IgD-negative memory B cell (primary cell): ENCODE results near the gene PTGES. TPM values are rescaled to one million over a fixed set of nuclear protein-coding genes. Genes with fewer than 3 reads are reported as not detected.
"Not testable (repeated sequence)": the region's sequence is repeated elsewhere in the genome, so short reads cannot be mapped to it uniquely, and the experiment has no call there.

Experiments
- H3K27ac Mint-ChIP-seq, 3 donors: one replicate each; pipeline ENCODE4 v1.8.0; 2020 to 2022; ENCODE audit warnings: mild to moderate bottlenecking in 3 of 3, mixed read lengths in 3 of 3, moderate library complexity in 1 of 3
- H3K27me3 Mint-ChIP-seq: one replicate; pipeline ENCODE4 v1.8.0; 2021; ENCODE audit warnings: mixed read lengths
- H3K36me3 Mint-ChIP-seq: one replicate; pipeline ENCODE4 v1.8.0; 2020; ENCODE audit warnings: mild to moderate bottlenecking, mixed read lengths
- H3K4me1 Mint-ChIP-seq, 3 donors: one replicate each; pipeline ENCODE4 v1.8.0; 2020 to 2022; ENCODE audit warnings: mixed read lengths in 3 of 3, mild to moderate bottlenecking in 1 of 3
- H3K4me3 Mint-ChIP-seq, 4 donors: one replicate each; pipeline ENCODE4 v1.8.0; 2020 to 2022; ENCODE audit warnings: mild to moderate bottlenecking in 4 of 4, mixed read lengths in 4 of 4, moderate library complexity in 3 of 4
- H3K9me3 Mint-ChIP-seq, 3 donors: one replicate each; pipeline ENCODE4 v1.8.0; 2020 to 2021; ENCODE audit warnings: mixed read lengths in 3 of 3, mild to moderate bottlenecking in 1 of 3
- polyA plus RNA-seq: library from polyadenylated mRNA; unstranded; fragments of 300-500 nt; fragmentation: Illumina TruSeq; gene quantifications from one replicate; pipeline ENCODE4 v1.2.3, GENCODE V29; 2021

The PTGES gene
- polyA plus RNA-seq, 1 donor from 2014 or later: not detected

DNA sequence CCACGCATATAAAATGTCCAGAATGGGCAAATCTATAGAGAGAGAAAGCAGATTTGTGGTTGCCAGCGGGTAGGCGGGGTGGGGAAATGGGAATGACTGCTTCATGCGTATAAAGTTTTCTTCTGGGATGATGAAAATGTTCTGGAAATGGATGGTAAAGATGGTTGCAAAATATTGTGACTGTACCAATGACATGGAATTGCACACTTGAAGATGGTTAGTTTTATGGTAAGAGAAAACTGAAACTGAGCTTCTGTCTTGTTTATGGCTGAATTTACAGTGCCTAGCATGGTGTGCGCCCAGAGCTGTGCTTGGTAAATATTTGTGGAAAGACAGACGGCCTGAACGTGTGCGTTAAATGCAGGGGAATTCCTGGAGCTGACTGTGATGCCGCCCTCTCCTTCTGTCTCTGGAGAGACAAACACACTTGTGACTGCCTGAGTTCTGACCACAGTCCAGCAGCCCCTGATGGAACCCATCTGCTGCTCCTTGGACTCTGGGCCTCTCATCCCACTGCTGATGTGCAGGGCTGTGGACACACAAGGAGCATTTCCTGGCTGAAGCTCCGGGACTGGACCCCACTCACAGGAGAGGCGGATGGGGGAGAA lies 8.6 kb upstream of the PTGES start:
- H3K27ac Mint-ChIP-seq: no peak overlapping the region
- peaks cover 7 to 12% (median 9%) of the 10 kb centered on the region in 3 donors for H3K4me1 Mint-ChIP-seq
- no peaks in the 10 kb centered on the region for H3K36me3 Mint-ChIP-seq
- no peaks in the 10 kb centered on the region for H3K9me3 Mint-ChIP-seq
- no peak overlapping the region for H3K4me3 Mint-ChIP-seq
- H3K27me3 Mint-ChIP-seq: peaks cover 10% of the 10 kb centered on the region

DNA sequence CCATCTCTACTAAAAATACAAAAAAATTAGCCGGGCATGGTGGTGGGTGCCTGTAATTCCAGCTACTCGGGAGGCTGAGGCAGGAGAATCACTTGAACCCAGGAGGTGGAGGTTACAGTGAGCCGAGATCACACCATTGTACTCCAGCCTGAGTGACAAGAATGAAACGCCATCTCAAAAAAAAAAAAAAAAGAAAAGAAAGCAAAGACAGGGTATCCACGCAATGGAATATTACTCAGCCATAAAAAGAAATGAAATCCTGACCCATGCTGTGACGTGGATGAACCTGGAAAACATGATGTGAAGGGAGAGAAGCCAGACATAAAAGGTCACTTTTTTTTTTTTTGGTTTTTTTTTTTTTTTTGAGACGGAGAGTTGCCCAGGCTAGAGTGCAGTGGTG lies 7.9 kb upstream of the PTGES start:
- not testable (repeated sequence) for H3K27me3 Mint-ChIP-seq, H3K36me3 Mint-ChIP-seq, H3K4me3 Mint-ChIP-seq, H3K27ac Mint-ChIP-seq, H3K9me3 Mint-ChIP-seq
- H3K4me1 Mint-ChIP-seq: peaks cover 7 to 12% (median 9%) of the 10 kb centered on the region in 3 donors

DNA sequence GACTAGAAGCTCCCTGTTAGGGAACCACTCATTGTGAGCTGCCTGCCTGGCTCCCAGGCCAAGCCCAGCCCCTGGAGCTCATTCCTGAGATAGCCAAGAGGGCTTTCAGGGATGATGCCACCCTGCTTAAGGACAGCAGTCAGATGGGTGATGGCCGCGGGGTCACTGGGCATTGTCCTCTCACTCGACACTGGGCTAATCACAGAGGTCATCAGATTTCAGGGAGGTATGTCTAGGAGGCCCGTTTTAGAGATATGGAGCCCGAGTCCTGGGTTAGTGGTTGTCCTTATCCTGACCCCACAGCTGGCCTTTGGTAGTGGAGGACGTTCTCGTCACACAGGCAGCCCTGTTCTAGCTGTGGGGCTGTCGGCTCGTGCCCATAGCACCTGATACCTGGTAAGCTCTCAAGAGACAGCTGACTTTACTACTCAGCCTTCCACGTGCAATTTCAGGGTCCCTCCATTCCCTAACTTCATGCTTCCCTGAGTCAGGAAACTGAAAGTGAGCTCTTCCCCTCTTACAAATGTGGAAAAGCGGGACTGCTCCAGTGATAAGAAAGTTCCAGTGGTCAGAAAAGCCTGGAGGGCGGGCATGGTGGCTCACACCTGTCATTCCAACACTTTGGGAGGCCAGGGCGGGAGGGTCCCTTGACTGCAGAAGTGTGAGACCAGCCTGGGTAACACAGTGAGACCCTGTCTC lies 7.1 kb upstream of the PTGES start:
- no peak overlapping the region for H3K27ac Mint-ChIP-seq

DNA sequence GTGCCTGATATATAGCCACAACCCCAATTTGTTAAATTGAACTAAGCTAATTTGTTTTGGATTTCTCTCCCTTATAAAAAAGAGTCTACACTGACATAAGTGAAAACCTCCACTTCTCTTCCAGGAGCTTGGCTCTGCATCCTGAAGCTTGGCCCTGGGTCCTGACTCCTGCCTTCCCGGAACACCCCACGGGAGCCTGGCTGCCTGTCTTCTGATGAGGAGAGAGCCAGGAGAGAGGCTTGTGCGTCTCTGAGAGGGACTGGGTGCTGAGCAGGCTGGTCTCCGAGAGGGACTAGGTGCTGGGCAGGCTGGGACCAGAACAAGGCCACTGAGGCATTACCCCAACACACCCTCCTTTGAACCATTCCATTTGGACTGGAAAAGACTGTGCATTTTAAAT lies 6.5 kb upstream of the PTGES start:
- Mint-ChIP-seq H3K4me1 (peaks cover 7 to 12% (median 9%) of the 10 kb centered on the region in 3 donors), H3K27me3 (peaks cover 10% of the 10 kb centered on the region), H3K4me3 (peak overlapping the region in 1 of 4 donors; percentile 23), H3K36me3 (no peaks in the 10 kb centered on the region), H3K9me3 (no peaks in the 10 kb centered on the region), H3K27ac (no peak overlapping the region)

More for the DNA sequence above, 7.1 kb upstream of the PTGES start:
- peaks cover 7 to 12% (median 9%) of the 10 kb centered on the region in 3 donors for H3K4me1 Mint-ChIP-seq
- H3K27me3 Mint-ChIP-seq: peaks cover 10% of the 10 kb centered on the region
- H3K9me3 Mint-ChIP-seq: no peaks in the 10 kb centered on the region
- no peak overlapping the region for H3K4me3 Mint-ChIP-seq
- no peaks in the 10 kb centered on the region for H3K36me3 Mint-ChIP-seq

DNA sequence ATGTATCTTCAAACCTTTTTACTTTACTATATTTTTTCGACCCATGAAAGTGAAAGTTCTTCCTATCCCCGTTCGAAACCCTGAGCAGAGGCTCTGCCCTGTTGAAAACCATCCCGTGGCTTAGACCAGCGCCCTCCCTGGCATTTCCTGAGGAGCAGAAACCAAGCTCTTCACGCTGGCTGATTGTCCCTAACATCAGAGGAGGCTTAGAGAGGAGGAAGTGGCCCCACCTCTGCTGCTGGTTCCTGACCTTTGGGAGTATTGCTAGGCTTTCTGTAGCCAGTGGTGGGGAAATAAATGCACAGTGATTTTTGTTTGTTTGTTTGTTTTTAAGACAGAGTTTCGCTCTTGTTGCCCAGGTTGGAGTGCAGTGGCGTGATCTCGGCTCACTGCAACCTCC lies 4.2 kb upstream of the PTGES start:
- peaks cover 7 to 12% (median 12%) of the 10 kb centered on the region in 3 donors for H3K4me1 Mint-ChIP-seq
- H3K9me3 Mint-ChIP-seq: no peaks in the 10 kb centered on the region
- H3K27me3 Mint-ChIP-seq: peaks cover 18% of the 10 kb centered on the region
- no peak overlapping the region for H3K27ac Mint-ChIP-seq
- H3K36me3 Mint-ChIP-seq: no peaks in the 10 kb centered on the region
- peak overlapping the region in 1 of 4 donors; percentile 43 for H3K4me3 Mint-ChIP-seq

DNA sequence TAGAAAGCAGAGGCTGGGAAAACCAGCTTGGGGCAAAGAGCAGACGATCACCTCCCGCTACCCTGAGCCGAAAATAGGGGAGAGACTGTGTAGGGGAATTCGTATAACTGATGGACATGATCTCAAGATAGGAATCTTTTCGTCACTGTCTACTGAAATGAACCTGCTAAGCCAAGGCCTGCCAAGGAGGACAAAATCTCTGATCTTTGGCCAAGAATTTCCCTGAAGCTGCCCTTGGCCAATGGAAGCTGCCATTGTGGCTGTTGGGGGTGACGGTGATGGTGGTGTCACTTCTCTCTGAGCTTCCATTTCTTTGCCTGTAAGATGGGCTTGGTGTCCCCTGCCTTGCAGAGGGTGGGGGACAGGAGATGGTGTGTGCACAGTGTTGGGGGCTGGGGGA lies 3.3 kb upstream of the PTGES start:
- no peak overlapping the region for H3K4me3 Mint-ChIP-seq
- no peaks in the 10 kb centered on the region for H3K36me3 Mint-ChIP-seq
- H3K27me3 Mint-ChIP-seq: peaks cover 18% of the 10 kb centered on the region
- no peak overlapping the region for H3K27ac Mint-ChIP-seq
- H3K4me1 Mint-ChIP-seq: peaks cover 7 to 12% (median 12%) of the 10 kb centered on the region in 3 donors
- no peaks in the 10 kb centered on the region for H3K9me3 Mint-ChIP-seq

DNA sequence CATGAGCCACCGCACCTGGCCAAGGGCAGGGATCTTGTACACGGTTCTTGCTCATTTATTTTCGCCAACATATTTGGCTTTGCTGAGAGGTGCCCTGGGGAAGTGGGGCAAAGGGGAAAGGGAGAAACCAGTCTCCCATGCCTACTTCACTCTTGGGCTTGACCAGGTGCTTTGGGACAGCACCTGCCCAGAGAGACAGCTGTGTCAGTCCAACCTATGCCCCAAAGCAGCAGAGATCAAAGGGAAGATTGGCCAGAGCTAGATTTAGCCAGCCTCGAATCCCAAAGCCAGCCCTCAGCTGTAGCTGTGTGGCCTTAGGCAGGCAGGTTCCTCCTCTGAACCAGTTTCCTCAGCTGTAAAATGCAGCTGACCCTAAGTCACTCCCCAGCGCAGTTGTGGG lies 2.3 kb upstream of the PTGES start:
- no peaks in the 10 kb centered on the region for H3K36me3 Mint-ChIP-seq
- no peak overlapping the region for H3K4me3 Mint-ChIP-seq

DNA sequence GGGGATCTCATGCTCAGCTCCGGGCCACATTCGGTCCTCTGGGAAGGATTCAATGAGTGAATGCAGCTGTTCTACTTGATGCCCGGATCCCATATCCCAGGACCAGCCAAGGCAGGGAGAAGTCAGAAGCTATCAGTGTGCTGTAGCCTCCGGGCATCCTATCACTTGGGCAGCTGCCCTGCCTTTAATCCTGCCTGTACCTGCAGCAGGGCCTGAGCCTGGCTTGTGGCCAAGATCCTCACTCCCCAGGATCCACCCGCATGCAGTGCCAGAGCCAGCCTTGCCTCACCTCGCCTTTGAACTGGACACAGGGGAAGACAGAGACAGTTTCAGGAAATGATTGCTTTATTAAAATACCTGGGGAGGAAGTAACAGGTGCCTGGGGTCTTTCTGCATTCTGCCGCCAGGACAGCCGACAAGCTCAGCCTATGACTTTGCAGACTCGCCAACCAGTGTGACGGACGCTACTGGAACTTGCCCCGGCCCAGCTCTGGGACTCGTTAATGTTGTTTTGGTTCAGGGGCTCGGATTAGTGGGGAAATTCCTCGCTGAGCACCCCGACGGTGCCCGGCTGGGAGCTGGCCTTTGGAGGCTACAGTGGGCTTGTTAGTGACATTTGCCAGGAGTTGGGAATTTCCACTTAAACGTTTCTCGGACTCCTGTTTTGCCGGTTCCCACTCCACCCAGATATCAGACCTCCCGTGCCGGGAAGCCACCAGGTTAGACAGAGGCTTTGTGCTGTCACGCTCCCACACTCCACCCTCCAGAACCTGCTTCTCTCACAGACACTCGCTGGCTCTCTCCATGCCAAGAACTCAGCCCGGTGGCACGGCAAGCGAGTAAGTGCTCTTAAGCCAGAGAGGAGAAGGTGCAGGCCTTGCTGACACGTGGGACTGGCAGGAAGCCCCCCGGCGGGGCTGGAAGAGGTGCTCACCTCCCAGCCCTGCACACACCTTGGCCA lies 721 bp downstream of the PTGES start:
- Mint-ChIP-seq H3K4me3 (peak overlapping the region in 1 of 4 donors; percentile 47), H3K9me3 (no peaks in the 10 kb centered on the region), H3K36me3 (peaks cover 3% of the 10 kb centered on the region), H3K27ac (no peak overlapping the region), H3K4me1 (peaks cover 2 to 5% (median 4%) of the 10 kb centered on the region in 3 donors), H3K27me3 (peaks cover 14% of the 10 kb centered on the region)

More for the DNA sequence above, 2.3 kb upstream of the PTGES start:
- Mint-ChIP-seq H3K27ac (no peak overlapping the region), H3K4me1 (peaks cover 7 to 12% (median 12%) of the 10 kb centered on the region in 3 donors), H3K27me3 (peaks cover 18% of the 10 kb centered on the region), H3K9me3 (no peaks in the 10 kb centered on the region)

DNA sequence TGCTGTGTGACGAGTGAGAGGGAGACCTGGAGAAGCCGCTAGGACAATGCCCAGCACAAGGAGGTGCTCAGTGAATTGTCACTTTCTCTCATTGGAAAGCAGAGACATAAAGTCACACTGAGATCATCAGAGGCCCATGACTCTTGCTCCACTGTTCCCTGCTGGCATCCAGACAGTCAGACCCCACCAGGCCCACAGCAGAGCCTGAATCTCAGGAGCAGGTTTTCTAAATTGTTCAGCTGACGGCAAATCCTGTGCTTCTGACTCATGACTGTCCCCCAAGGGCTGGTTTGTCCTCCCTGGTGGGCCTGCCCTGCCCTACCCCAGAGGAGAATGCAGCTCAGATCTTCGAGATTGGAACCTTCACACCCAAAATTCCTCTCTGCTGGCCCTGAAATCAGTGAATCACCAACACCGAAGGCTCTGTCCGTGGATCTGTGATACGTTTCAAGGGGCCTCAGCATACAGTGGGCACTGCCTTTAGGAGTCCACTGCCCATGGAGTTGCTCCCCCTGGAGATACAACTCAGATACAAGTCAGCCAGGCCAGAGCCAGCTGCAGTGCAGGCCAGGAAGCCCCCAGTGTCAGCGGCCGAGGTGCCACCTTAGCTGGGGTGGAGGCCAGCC lies 2.7 kb downstream of the PTGES start:
- Mint-ChIP-seq H3K27me3 (peaks cover 12% of the 10 kb centered on the region), H3K4me3 (no peak overlapping the region), H3K4me1 (peaks cover 0 to 8% (median 4%) of the 10 kb centered on the region in 3 donors), H3K36me3 (peaks cover 3% of the 10 kb centered on the region), H3K27ac (no peak overlapping the region), H3K9me3 (no peaks in the 10 kb centered on the region)

DNA sequence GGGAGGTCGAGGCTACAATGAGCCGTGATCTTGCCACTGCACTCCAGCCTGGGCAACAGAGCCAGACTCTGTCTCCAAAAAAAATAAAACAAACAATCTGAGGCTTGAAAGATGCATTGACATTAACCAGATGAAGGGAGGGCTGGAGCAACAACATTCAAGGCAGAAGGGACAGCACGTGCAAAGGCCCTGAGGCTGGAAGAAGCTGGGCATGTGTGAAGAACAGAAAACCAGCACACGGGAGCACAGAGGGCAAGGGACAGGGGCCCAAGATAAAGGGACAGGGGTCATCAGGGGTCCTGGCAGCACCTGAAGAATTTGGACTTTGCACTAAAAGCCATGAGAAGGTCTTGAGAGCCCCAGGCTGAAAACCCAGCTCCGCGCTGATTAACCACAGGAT lies 3.3 kb downstream of the PTGES start:
- H3K27ac Mint-ChIP-seq: no peak overlapping the region
- peaks cover 12% of the 10 kb centered on the region for H3K27me3 Mint-ChIP-seq
- no peaks in the 10 kb centered on the region for H3K9me3 Mint-ChIP-seq
- H3K4me1 Mint-ChIP-seq: peaks cover 0 to 8% (median 4%) of the 10 kb centered on the region in 3 donors
- H3K4me3 Mint-ChIP-seq: no peak overlapping the region
- H3K36me3 Mint-ChIP-seq: peaks cover 3% of the 10 kb centered on the region

DNA sequence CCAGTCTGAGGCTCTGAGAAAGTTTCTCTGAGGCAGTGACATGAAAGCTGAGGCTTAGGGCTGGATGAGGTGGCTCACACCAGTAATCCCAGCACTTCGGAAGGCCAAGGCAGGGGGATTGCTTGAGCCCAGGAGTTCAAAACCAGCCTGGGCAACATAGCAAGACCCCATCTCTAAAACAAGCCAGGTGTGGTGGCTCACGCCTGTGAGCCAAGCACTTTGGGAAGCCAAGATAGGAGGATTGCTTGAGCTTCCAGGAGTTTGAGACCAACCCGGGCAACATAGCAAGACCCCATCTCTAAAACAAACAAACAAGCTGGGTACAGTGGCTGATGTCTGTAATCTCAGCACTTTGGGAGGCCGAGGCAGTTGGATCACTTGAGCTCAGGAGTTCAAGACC lies 3.8 kb downstream of the PTGES start:
- H3K4me3 Mint-ChIP-seq, H3K9me3 Mint-ChIP-seq, H3K36me3 Mint-ChIP-seq, H3K27ac Mint-ChIP-seq, H3K4me1 Mint-ChIP-seq: not testable (repeated sequence)
- H3K27me3 Mint-ChIP-seq: peaks cover 12% of the 10 kb centered on the region

DNA sequence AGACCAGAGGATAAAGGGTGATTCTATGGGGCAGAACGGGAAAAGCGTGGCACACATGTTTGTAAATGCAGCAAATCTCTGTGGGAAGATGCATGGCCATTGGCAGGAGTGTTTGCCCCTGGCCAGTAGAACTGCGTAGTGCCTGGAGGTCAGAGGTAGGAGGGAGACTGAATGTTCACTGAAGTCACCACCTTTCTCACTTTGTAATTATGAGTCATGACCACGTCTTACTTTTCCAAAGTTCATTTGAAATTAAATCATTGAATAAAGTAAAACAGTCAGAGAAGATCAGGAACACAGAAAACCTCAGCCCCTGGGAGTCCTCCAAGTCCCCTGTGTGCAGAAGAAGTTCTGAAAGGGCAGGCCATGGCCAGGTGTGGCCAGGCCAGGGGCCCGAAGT lies 4.6 kb downstream of the PTGES start:
- Mint-ChIP-seq H3K4me1 (peaks cover 0 to 5% (median 4%) of the 10 kb centered on the region in 3 donors), H3K27me3 (peaks cover 9% of the 10 kb centered on the region), H3K36me3 (peaks cover 3% of the 10 kb centered on the region), H3K4me3 (no peak overlapping the region), H3K9me3 (no peaks in the 10 kb centered on the region), H3K27ac (no peak overlapping the region)

DNA sequence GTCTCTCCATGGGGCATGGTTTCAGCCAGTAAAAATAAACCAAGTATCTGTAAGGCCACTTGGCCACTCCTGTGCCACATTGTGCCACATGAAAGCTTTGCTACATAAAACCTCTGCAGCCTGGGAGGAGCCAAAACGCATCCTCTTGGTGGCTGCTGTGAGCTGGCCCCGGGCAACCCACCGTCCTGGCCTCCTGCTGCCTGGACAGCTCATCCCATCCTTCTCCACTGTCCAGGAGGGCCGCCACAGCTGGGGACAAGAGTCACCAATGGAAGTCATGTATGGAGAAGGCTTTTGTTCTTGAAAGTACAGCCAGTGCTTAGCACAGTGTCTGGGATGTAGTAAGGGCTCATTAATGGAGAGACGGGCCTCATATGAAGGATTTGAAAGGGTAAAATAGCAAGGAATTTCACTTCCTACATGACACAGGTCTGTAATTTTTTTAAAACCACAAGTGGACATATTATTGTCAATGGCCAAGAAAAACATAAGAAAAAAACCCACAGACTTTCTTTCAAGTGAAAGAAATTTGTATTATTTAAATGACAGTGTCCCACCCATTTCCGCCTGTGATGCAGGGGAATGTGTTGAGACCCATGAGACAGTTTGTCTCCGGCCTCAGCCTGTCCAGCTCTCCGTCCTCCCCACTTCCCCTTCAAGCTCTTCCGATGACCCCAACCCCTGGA lies 6.6 kb downstream of the PTGES start:
- Mint-ChIP-seq H3K27ac (no peak overlapping the region), H3K27me3 (peaks cover 7% of the 10 kb centered on the region), H3K4me3 (no peak overlapping the region), H3K9me3 (no peaks in the 10 kb centered on the region), H3K4me1 (peaks cover 0 to 5% (median 4%) of the 10 kb centered on the region in 3 donors), H3K36me3 (peaks cover 3% of the 10 kb centered on the region)

DNA sequence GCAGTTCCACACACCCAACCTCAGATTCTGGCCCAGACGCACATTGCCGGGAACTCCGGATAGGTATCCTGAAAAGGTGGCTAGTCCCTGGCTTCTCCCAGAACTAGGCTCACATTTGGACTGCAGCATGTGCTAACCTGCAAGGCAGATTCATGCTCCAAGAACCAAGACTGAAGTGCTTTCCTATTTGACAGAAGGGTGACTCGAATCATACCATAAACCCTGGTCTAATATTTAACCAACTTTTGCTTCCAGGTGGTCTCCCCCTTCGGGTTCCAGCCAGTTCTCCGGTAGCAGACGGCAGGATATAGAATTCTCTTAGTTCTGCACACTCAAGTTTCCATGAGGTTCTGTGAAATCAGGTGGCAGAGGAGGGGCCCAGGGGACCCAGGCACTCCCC lies 7.6 kb downstream of the PTGES start:
- Mint-ChIP-seq H3K27me3 (peaks cover 9% of the 10 kb centered on the region), H3K36me3 (peaks cover 3% of the 10 kb centered on the region), H3K4me1 (peaks cover 0 to 5% (median 4%) of the 10 kb centered on the region in 3 donors), H3K27ac (no peak overlapping the region), H3K4me3 (no peak overlapping the region), H3K9me3 (no peaks in the 10 kb centered on the region)
